Activated naive CD8-positive, alpha-beta T cell treated with anti-CD3 and anti-CD28 coated beads for 36 hours (primary cell): Measurements from ENCODE around the gene CNR2. TPM values are rescaled to one million over a fixed set of nuclear protein-coding genes. Genes with fewer than 3 reads are reported as not detected.
"Not testable (repeated sequence)": the region's sequence is repeated elsewhere in the genome, so short reads cannot be mapped to it uniquely, and the experiment has no call there.

Source experiments
- DNase-seq: peaks from one replicate; pipeline ENCODE4 v3.0.0; 2021
- H3K27ac Mint-ChIP-seq: one replicate; pipeline ENCODE4 v1.8.0; 2022; ENCODE audit warnings: mild to moderate bottlenecking, moderate library complexity, mixed read lengths
- H3K27me3 Mint-ChIP-seq: one replicate; pipeline ENCODE4 v1.8.0; 2022; ENCODE audit warnings: mild to moderate bottlenecking, mixed read lengths
- H3K36me3 Mint-ChIP-seq: one replicate; pipeline ENCODE4 v1.8.0; 2021; ENCODE audit warnings: mild to moderate bottlenecking, mixed read lengths
- H3K4me1 Mint-ChIP-seq: one replicate; pipeline ENCODE4 v1.8.0; 2021; ENCODE audit warnings: mixed read lengths
- H3K4me3 Mint-ChIP-seq: one replicate; pipeline ENCODE4 v1.8.0; 2022; ENCODE audit warnings: mild to moderate bottlenecking, moderate library complexity, mixed read lengths
- H3K9me3 Mint-ChIP-seq: one replicate; pipeline ENCODE4 v1.8.0; 2022; ENCODE audit warnings: mixed read lengths
- total RNA-seq, 2 experiments: library from RNA; stranded (reverse); gene quantifications; one replicate each; pipeline ENCODE4 v1.2.3, GENCODE V29; 2021

The CNR2 gene
- total RNA-seq, 2 experiments from 2014 or later = 0.16 to 0.28 TPM

GRCh38 chr1:23845163-23845562 is 68.0 kb downstream of the CNR2 start:
- DNase-seq = no peak
- Mint-ChIP-seq H3K27ac (no peak overlapping the region), H3K4me3 (no peak overlapping the region), H3K4me1 (no peaks in the 10 kb centered on the region), H3K9me3 (no peaks in the 10 kb centered on the region), H3K36me3 (peaks cover 25% of the 10 kb centered on the region), H3K27me3 (no peaks in the 10 kb centered on the region)

- Mint-ChIP-seq H3K27me3 (no peaks in the 10 kb centered on the region), H3K36me3 (peaks cover 22% of the 10 kb centered on the region), H3K4me3 (no peak overlapping the region), H3K27ac (no peak overlapping the region), H3K4me1 (no peaks in the 10 kb centered on the region), H3K9me3 (no peaks in the 10 kb centered on the region)
- DNase-seq = no peak
Observed at GRCh38 chr1:23843644-23844043, 69.5 kb downstream of the CNR2 start.

GRCh38 chr1:23838401-23838866 is 74.7 kb downstream of the CNR2 start:
- peak overlapping the region; percentile 10 for H3K27ac Mint-ChIP-seq
- H3K4me1 Mint-ChIP-seq = peaks cover 8% of the 10 kb centered on the region
- DNase-seq = peak; percentile 79
- peaks cover 3% of the 10 kb centered on the region for H3K27me3 Mint-ChIP-seq
- H3K4me3 Mint-ChIP-seq = peak overlapping the region; percentile 70
- H3K36me3 Mint-ChIP-seq = no peaks in the 10 kb centered on the region
- H3K9me3 Mint-ChIP-seq = no peaks in the 10 kb centered on the region

GRCh38 chr1:23837908-23838307 is 75.3 kb downstream of the CNR2 start:
- peaks cover 3% of the 10 kb centered on the region for H3K27me3 Mint-ChIP-seq
- H3K27ac Mint-ChIP-seq = peak overlapping the region; percentile 10
- H3K9me3 Mint-ChIP-seq = no peaks in the 10 kb centered on the region
- no peak for DNase-seq
- peak overlapping the region; percentile 70 for H3K4me3 Mint-ChIP-seq
- H3K36me3 Mint-ChIP-seq = no peaks in the 10 kb centered on the region
- peaks cover 8% of the 10 kb centered on the region for H3K4me1 Mint-ChIP-seq

- H3K4me1 Mint-ChIP-seq = peaks cover 8% of the 10 kb centered on the region
- H3K4me3 Mint-ChIP-seq = no peak overlapping the region
- no peak overlapping the region for H3K27ac Mint-ChIP-seq
- H3K36me3 Mint-ChIP-seq = no peaks in the 10 kb centered on the region
- no peaks in the 10 kb centered on the region for H3K9me3 Mint-ChIP-seq
- DNase-seq = no peak
- peaks cover 3% of the 10 kb centered on the region for H3K27me3 Mint-ChIP-seq
Observed at GRCh38 chr1:23836037-23836436, 77.1 kb downstream of the CNR2 start.

- H3K9me3 Mint-ChIP-seq, H3K36me3 Mint-ChIP-seq, H3K4me3 Mint-ChIP-seq, H3K27ac Mint-ChIP-seq, H3K27me3 Mint-ChIP-seq, DNase-seq: not testable (repeated sequence)
- peaks cover 13% of the 10 kb centered on the region for H3K4me1 Mint-ChIP-seq
Observed at GRCh38 chr1:23834156-23834555, 79.0 kb downstream of the CNR2 start.

- Mint-ChIP-seq H3K9me3 (no peaks in the 10 kb centered on the region), H3K4me3 (no peak overlapping the region), H3K27ac (no peak overlapping the region), H3K27me3 (no peaks in the 10 kb centered on the region), H3K36me3 (no peaks in the 10 kb centered on the region), H3K4me1 (peaks cover 22% of the 10 kb centered on the region)
- no peak for DNase-seq
Observed at GRCh38 chr1:23827717-23828116, 85.4 kb downstream of the CNR2 start.

- not testable (repeated sequence) for DNase-seq
Observed at GRCh38 chr1:23826590-23826989, 86.6 kb downstream of the CNR2 start.

GRCh38 chr1:23825762-23826522 is 87.2 kb downstream of the CNR2 start:
- H3K27ac Mint-ChIP-seq = peak overlapping the region; percentile 93
- no peaks in the 10 kb centered on the region for H3K27me3 Mint-ChIP-seq
- peak overlapping the region; percentile 92 for H3K4me3 Mint-ChIP-seq
- H3K36me3 Mint-ChIP-seq = no peaks in the 10 kb centered on the region
- DNase-seq = no peak
- H3K9me3 Mint-ChIP-seq = no peaks in the 10 kb centered on the region
- peaks cover 22% of the 10 kb centered on the region for H3K4me1 Mint-ChIP-seq

More at GRCh38 chr1:23826590-23826989, 86.6 kb downstream of the CNR2 start:
- H3K4me1 Mint-ChIP-seq = peaks cover 22% of the 10 kb centered on the region
- H3K27me3 Mint-ChIP-seq, H3K9me3 Mint-ChIP-seq, H3K4me3 Mint-ChIP-seq, H3K36me3 Mint-ChIP-seq, H3K27ac Mint-ChIP-seq: not testable (repeated sequence)

GRCh38 chr1:23825076-23825761 is 87.9 kb downstream of the CNR2 start, which contains the start of gene HMGCL:
Gene HMGCL, minus strand, starts transcription at chr1:23825429. Its CDS starts 14 bp downstream, at chr1:23825415.
- no peaks in the 10 kb centered on the region for H3K9me3 Mint-ChIP-seq
- H3K27ac Mint-ChIP-seq = peak within 1 kb of the TSS; percentile 93
- H3K4me3 Mint-ChIP-seq = peak within 1 kb of the TSS; percentile 92
- DNase-seq = peak; percentile 91
- H3K4me1 Mint-ChIP-seq = peaks cover 19% of the 10 kb centered on the region
- H3K27me3 Mint-ChIP-seq = no peaks in the 10 kb centered on the region
- no peaks in the 10 kb centered on the region for H3K36me3 Mint-ChIP-seq

- Mint-ChIP-seq H3K4me1 (peaks cover 17% of the 10 kb centered on the region), H3K4me3 (peak overlapping the region; percentile 92), H3K27me3 (no peaks in the 10 kb centered on the region), H3K27ac (peak overlapping the region; percentile 93), H3K36me3 (no peaks in the 10 kb centered on the region), H3K9me3 (no peaks in the 10 kb centered on the region)
- DNase-seq = no peak
Observed at GRCh38 chr1:23824711-23825075, 88.5 kb downstream of the CNR2 start.

GRCh38 chr1:23823767-23824166 is 89.4 kb downstream of the CNR2 start:
- H3K27ac Mint-ChIP-seq = no peak overlapping the region
- H3K9me3 Mint-ChIP-seq = no peaks in the 10 kb centered on the region
- DNase-seq = no peak
- H3K4me3 Mint-ChIP-seq = peak overlapping the region; percentile 92
- H3K36me3 Mint-ChIP-seq = no peaks in the 10 kb centered on the region
- H3K4me1 Mint-ChIP-seq = peaks cover 17% of the 10 kb centered on the region
- no peaks in the 10 kb centered on the region for H3K27me3 Mint-ChIP-seq

Other genes starting within 250 kb of the CNR2 start
- gene RPL11, start 221.6 kb downstream of the CNR2 start, total RNA-seq = 1,000 to 10,000 TPM; 1,457 to 1,518 TPM
- gene ELOA, start 169.9 kb downstream of the CNR2 start, total RNA-seq = 10 to 100 TPM; 58.5 to 60.6 TPM
- gene PITHD1, start 134.9 kb downstream of the CNR2 start, total RNA-seq = 10 to 100 TPM; 89.1 to 92.3 TPM
- gene LYPLA2, start 122.2 kb downstream of the CNR2 start, total RNA-seq = 10 to 100 TPM; 76.8 to 79.5 TPM
- 10 to 100 TPM; 48.6 to 51.8 TPM for gene GALE, start 112.6 kb downstream of the CNR2 start, total RNA-seq
- gene HMGCL, start 87.9 kb downstream of the CNR2 start, total RNA-seq = 10 to 100 TPM; 29.2 to 30.3 TPM
- 1 to 10 TPM; 4.7 to 5.1 TPM for gene FUCA1, start 45.1 kb downstream of the CNR2 start, total RNA-seq
- gene PNRC2, start 46.5 kb upstream of the CNR2 start, total RNA-seq = 100 to 1,000 TPM; 162 to 165 TPM
- 100 to 1,000 TPM; 229 to 234 TPM for gene SRSF10, start 67.0 kb upstream of the CNR2 start, total RNA-seq
- gene MYOM3, start 198.8 kb upstream of the CNR2 start, total RNA-seq = not detected
- gene IL22RA1, start 229.8 kb upstream of the CNR2 start, total RNA-seq = not detected